ENCODE data around the gene BDP1. TPM values are rescaled to one million over a fixed set of nuclear protein-coding genes. Genes with fewer than 3 reads are reported as not detected.
"Not testable (repeated sequence)": the region's sequence is repeated elsewhere in the genome, so short reads cannot be mapped to it uniquely, and the experiment has no call there.

Gene BDP1
- total and polyA plus RNA-seq, 5 experiments from 2014 or later, result 5.0 to 50.4 (median 13.5) TPM

GRCh38 chr5:71445523-71446152 lies 9.8 kb upstream of the BDP1 start:
- H3K27ac Mint-ChIP-seq, H3K36me3 Mint-ChIP-seq, DNase-seq, H3K9me3 Mint-ChIP-seq, POLR2A ChIA-PET: not testable (repeated sequence)
- peaks cover 3 to 14% (median 12%) of the 10 kb centered on the region in 4 donors for H3K4me1 Mint-ChIP-seq
- peak; percentile 13 to 32 for ATAC-seq
- H3K27me3 Mint-ChIP-seq, result peaks cover 12 to 32% (median 24%) of the 10 kb centered on the region in 5 donors
- H3K4me3 Mint-ChIP-seq, result peak overlapping the region in 5 of 10 donors; percentile 1 to 50 (median 15)

- DNase-seq, result peak in 1 of 10 donors; percentile 9
- peaks cover 3 to 14% (median 13%) of the 10 kb centered on the region in 4 donors for H3K4me1 Mint-ChIP-seq
- H3K27ac Mint-ChIP-seq, POLR2A ChIA-PET, H3K36me3 Mint-ChIP-seq, H3K9me3 Mint-ChIP-seq: not testable (repeated sequence)
- peaks cover 10 to 37% (median 22%) of the 10 kb centered on the region in 5 donors for H3K27me3 Mint-ChIP-seq
- H3K4me3 Mint-ChIP-seq, result peak overlapping the region in 3 of 10 donors; percentile 4 to 59 (median 33)
- ATAC-seq, result peak; percentile 5 to 19
Measured at GRCh38 chr5:71446540-71447216, 8.8 kb upstream of the BDP1 start.

GRCh38 chr5:71447218-71447808 lies 8.1 kb upstream of the BDP1 start:
- peak; percentile 98 for ATAC-seq
- H3K4me3 Mint-ChIP-seq, result peak overlapping the region in 1 of 10 donors; percentile 38
- H3K4me1 Mint-ChIP-seq, result peaks cover 3 to 14% (median 13%) of the 10 kb centered on the region in 4 donors
- H3K9me3 Mint-ChIP-seq, POLR2A ChIA-PET, H3K36me3 Mint-ChIP-seq, H3K27ac Mint-ChIP-seq: not testable (repeated sequence)
- peak; percentile 15 to 73 (median 49) for DNase-seq
- H3K27me3 Mint-ChIP-seq, result peaks cover 13 to 39% (median 28%) of the 10 kb centered on the region in 5 donors

GRCh38 chr5:71452876-71453275 lies 2.6 kb upstream of the BDP1 start:
- no peak overlapping the region for H3K4me3 Mint-ChIP-seq
- POLR2A ChIA-PET, result no interaction called here
- H3K9me3 Mint-ChIP-seq, result no peaks in the 10 kb centered on the region
- no peak for ATAC-seq
- H3K4me1 Mint-ChIP-seq, result peaks cover 15 to 25% (median 21%) of the 10 kb centered on the region in 4 donors
- peaks cover 0 to 4% (median 0%) of the 10 kb centered on the region in 3 donors for H3K36me3 Mint-ChIP-seq
- peaks cover 3 to 31% (median 18%) of the 10 kb centered on the region in 5 donors for H3K27me3 Mint-ChIP-seq
- H3K27ac Mint-ChIP-seq, result peak overlapping the region in 2 of 10 donors; percentile 43 to 99
- no peak for DNase-seq

GRCh38 chr5:71454913-71455312 lies 538 bp upstream of the BDP1 start:
- H3K27me3 Mint-ChIP-seq, result peaks cover 3 to 31% (median 16%) of the 10 kb centered on the region in 5 donors
- H3K36me3 Mint-ChIP-seq, result peaks cover 0 to 20% (median 6%) of the 10 kb centered on the region in 3 donors
- H3K4me3 Mint-ChIP-seq, result peak overlapping the region; percentile 89 to 100 (median 98)
- peaks cover 15 to 30% (median 26%) of the 10 kb centered on the region in 4 donors for H3K4me1 Mint-ChIP-seq
- POLR2A ChIA-PET, result interaction anchor here (0.6 to 1.2 kb wide), 2 partner anchors 132 to 142 kb away, joined by 3 read pairs; partner anchors contain the start of gene MCCC2
- H3K9me3 Mint-ChIP-seq, result no peaks in the 10 kb centered on the region
- ATAC-seq, result no peak
- peak overlapping the region; percentile 90 to 100 (median 98) for H3K27ac Mint-ChIP-seq
- peak in 1 of 10 donors; percentile 4 for DNase-seq

GRCh38 chr5:71456362-71456743 lies 902 bp downstream of the BDP1 start:
- POLR2A ChIA-PET, result no interaction called here
- H3K4me1 Mint-ChIP-seq, result peaks cover 15 to 27% (median 26%) of the 10 kb centered on the region in 4 donors
- peaks cover 0 to 31% (median 7%) of the 10 kb centered on the region in 3 donors for H3K36me3 Mint-ChIP-seq
- H3K27ac Mint-ChIP-seq, result peak overlapping the region; percentile 90 to 100 (median 98)
- H3K27me3 Mint-ChIP-seq, result peaks cover 3 to 19% (median 9%) of the 10 kb centered on the region in 5 donors
- no peak for ATAC-seq
- no peak for DNase-seq
- H3K9me3 Mint-ChIP-seq, result no peaks in the 10 kb centered on the region
- H3K4me3 Mint-ChIP-seq, result peak overlapping the region; percentile 89 to 100 (median 98)

- ATAC-seq, result no peak
- no peaks in the 10 kb centered on the region for H3K9me3 Mint-ChIP-seq
- peak overlapping the region in 7 of 10 donors; percentile 7 to 99 (median 90) for H3K27ac Mint-ChIP-seq
- DNase-seq, result no peak
- POLR2A ChIA-PET, result no interaction called here
- peaks cover 0 to 37% (median 7%) of the 10 kb centered on the region in 3 donors for H3K36me3 Mint-ChIP-seq
- H3K4me3 Mint-ChIP-seq, result peak overlapping the region; percentile 89 to 100 (median 98)
- peaks cover 0 to 13% (median 6%) of the 10 kb centered on the region in 5 donors for H3K27me3 Mint-ChIP-seq
- H3K4me1 Mint-ChIP-seq, result peaks cover 15 to 27% (median 26%) of the 10 kb centered on the region in 4 donors
Measured at GRCh38 chr5:71457106-71457505, 1.7 kb downstream of the BDP1 start.

- POLR2A ChIA-PET, result no interaction called here
- no peaks in the 10 kb centered on the region for H3K9me3 Mint-ChIP-seq
- DNase-seq (no peak), ATAC-seq (no peak)
- peaks cover 11 to 21% (median 20%) of the 10 kb centered on the region in 4 donors for H3K4me1 Mint-ChIP-seq
- H3K27me3 Mint-ChIP-seq, result no peaks in the 10 kb centered on the region
- H3K27ac Mint-ChIP-seq, result no peak overlapping the region
- H3K36me3 Mint-ChIP-seq, result peaks cover 0 to 68% (median 16%) of the 10 kb centered on the region in 3 donors
- H3K4me3 Mint-ChIP-seq, result no peak overlapping the region
Measured at GRCh38 chr5:71460693-71461092, 5.2 kb downstream of the BDP1 start.

GRCh38 chr5:71461360-71461759 lies 5.9 kb downstream of the BDP1 start:
- DNase-seq (no peak), ATAC-seq (no peak)
- Mint-ChIP-seq H3K4me1 (peaks cover 8 to 17% (median 15%) of the 10 kb centered on the region in 4 donors), H3K27ac (no peak overlapping the region), H3K9me3 (no peaks in the 10 kb centered on the region), H3K4me3 (no peak overlapping the region), H3K27me3 (no peaks in the 10 kb centered on the region), H3K36me3 (peaks cover 0 to 74% (median 18%) of the 10 kb centered on the region in 3 donors)
- POLR2A ChIA-PET, result no interaction called here

- H3K4me1 Mint-ChIP-seq, result peaks cover 0 to 6% (median 3%) of the 10 kb centered on the region in 4 donors
Measured at GRCh38 chr5:71471193-71471592, 15.7 kb downstream of the BDP1 start.

GRCh38 chr5:71475788-71476384 lies 20.4 kb downstream of the BDP1 start:
- peak; percentile 47 to 56 for ATAC-seq

More at GRCh38 chr5:71471193-71471592, 15.7 kb downstream of the BDP1 start:
- Mint-ChIP-seq H3K4me3 (no peak overlapping the region), H3K27ac (no peak overlapping the region), H3K36me3 (peaks cover 0 to 89% (median 7%) of the 10 kb centered on the region in 3 donors), H3K9me3 (no peaks in the 10 kb centered on the region), H3K27me3 (no peaks in the 10 kb centered on the region)
- DNase-seq, result no peak
- POLR2A ChIA-PET, result interaction anchor here (0.6 kb wide), 1 partner anchor 126 kb away, joined by 5 read pairs; no protein-coding TSS in a partner anchor
- ATAC-seq, result no peak

GRCh38 chr5:71481441-71481840 lies 26.0 kb downstream of the BDP1 start:
- H3K4me1 Mint-ChIP-seq, result peaks cover 16 to 25% (median 19%) of the 10 kb centered on the region in 4 donors
- DNase-seq (no peak), ATAC-seq (no peak)
- POLR2A ChIA-PET, result no interaction called here
- no peaks in the 10 kb centered on the region for H3K27me3 Mint-ChIP-seq
- no peaks in the 10 kb centered on the region for H3K9me3 Mint-ChIP-seq
- H3K27ac Mint-ChIP-seq, result no peak overlapping the region
- peaks cover 7 to 84% (median 31%) of the 10 kb centered on the region in 3 donors for H3K36me3 Mint-ChIP-seq
- no peak overlapping the region for H3K4me3 Mint-ChIP-seq

More at GRCh38 chr5:71475788-71476384, 20.4 kb downstream of the BDP1 start:
- Mint-ChIP-seq H3K27ac (peak overlapping the region in 2 of 10 donors; percentile 13 to 91), H3K9me3 (no peaks in the 10 kb centered on the region), H3K4me1 (peaks cover 0 to 6% (median 2%) of the 10 kb centered on the region in 4 donors), H3K27me3 (no peaks in the 10 kb centered on the region), H3K4me3 (no peak overlapping the region), H3K36me3 (peaks cover 0 to 89% (median 19%) of the 10 kb centered on the region in 3 donors)
- DNase-seq, result peak in 2 of 10 donors; percentile 7 to 15
- POLR2A ChIA-PET, result no interaction called here
